NB4 (cell line): ENCODE measurements around the gene SFTA2.
"Not testable (repeated sequence)": the region's sequence is repeated elsewhere in the genome, so short reads cannot be mapped to it uniquely, and the experiment has no call there.

ENCODE experiments used
- MYC ChIP-seq: IDR thresholded peaks from 2 replicates; pipeline ENCODE4 v1.6.1; 2011; ENCODE audit warnings: low read depth, low read length
- POLR2A ChIP-seq: IDR thresholded peaks from 2 replicates; pipeline ENCODE4 v1.6.1; 2011; ENCODE audit warnings: mild to moderate bottlenecking; ENCODE audit not compliant: insufficient read length; ENCODE audit errors: extremely low read depth
- TF ChIP-seq, protein P1 (sequence below): IDR thresholded peaks from one replicate; pipeline ENCODE4 v1.5.1; 2012; ENCODE audit warnings: low read depth, low read length

DNA sequence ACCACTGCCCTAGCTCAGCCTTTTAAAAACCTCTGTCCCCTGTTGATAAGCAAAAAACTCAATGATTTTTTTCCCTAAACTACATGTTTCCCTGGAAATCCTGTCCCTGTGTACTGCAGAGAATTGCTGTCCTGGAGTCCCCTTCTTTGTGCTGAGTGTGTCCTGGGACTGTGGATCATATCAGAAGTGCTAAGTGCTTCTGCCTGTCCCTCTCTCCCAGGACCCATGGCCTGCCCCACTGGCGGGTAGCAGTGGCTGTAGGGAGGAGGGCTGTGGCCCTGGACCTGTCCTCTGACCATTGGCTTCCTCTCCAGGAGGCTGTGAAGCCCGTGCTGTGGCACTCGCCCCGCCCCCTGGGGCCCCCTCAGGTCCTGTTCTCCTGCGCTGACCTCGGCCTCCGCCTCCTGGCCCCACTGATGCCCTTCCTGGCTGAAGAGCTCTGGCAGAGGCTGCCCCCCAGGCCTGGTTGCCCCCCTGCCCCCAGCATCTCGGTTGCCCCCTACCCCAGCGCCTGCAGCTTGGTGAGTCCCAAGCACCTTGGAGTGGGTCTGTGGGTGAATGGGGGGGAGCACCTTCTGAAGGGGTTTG lies 7.8 kb downstream of the SFTA2 start:
- not testable (repeated sequence) for TF ChIP-seq POLR2A, MYC
- TF ChIP-seq, protein P1, sequence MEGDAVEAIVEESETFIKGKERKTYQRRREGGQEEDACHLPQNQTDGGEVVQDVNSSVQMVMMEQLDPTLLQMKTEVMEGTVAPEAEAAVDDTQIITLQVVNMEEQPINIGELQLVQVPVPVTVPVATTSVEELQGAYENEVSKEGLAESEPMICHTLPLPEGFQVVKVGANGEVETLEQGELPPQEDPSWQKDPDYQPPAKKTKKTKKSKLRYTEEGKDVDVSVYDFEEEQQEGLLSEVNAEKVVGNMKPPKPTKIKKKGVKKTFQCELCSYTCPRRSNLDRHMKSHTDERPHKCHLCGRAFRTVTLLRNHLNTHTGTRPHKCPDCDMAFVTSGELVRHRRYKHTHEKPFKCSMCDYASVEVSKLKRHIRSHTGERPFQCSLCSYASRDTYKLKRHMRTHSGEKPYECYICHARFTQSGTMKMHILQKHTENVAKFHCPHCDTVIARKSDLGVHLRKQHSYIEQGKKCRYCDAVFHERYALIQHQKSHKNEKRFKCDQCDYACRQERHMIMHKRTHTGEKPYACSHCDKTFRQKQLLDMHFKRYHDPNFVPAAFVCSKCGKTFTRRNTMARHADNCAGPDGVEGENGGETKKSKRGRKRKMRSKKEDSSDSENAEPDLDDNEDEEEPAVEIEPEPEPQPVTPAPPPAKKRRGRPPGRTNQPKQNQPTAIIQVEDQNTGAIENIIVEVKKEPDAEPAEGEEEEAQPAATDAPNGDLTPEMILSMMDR: not testable (repeated sequence)
